ENCODE results near the gene ULK4. TPM values are rescaled to one million over a fixed set of nuclear protein-coding genes. Genes with fewer than 3 reads are reported as not detected.

The ULK4 gene
- total RNA-seq, 2 donors from 2014 or later: 28.7 to 38.4 TPM

DNA sequence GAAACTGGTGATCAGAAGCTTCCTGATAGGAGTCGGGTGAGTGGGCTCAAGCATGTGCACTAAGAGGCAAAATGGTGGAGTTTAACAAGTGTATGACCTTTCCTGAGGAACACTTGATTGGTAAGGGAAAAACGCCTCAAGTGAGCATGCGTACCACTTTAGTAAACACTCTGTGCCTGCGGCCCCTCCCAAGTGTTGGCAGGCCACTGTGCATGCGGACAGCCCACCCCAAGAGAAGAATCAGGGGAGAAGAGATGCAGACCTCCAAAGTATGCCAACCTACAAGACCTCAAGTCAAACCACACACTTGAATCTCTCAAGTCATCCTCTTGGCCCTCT is 640.3 kb downstream of the ULK4 start:
- DNase-seq (ENCODE audit: low spot score): no peak
- Histone ChIP-seq H3K36me3 (no peaks in the 10 kb centered on the region), H3K4me3 (no peak overlapping the region), H3K27ac (no peak overlapping the region), H3K9me3 (no peaks in the 10 kb centered on the region), H3K27me3 (replicated peaks; ENCODE audit: insufficient read depth) (no peaks in the 10 kb centered on the region), H3K4me1 (ENCODE audit: control insufficient read depth in 1 of 2, low read depth in 2 of 2) (no peaks in the 10 kb centered on the region)
- no peak for ATAC-seq (ENCODE audit: insufficient number of reproducible peaks, low FRiP score, low read depth)
- TF ChIP-seq, protein P1, sequence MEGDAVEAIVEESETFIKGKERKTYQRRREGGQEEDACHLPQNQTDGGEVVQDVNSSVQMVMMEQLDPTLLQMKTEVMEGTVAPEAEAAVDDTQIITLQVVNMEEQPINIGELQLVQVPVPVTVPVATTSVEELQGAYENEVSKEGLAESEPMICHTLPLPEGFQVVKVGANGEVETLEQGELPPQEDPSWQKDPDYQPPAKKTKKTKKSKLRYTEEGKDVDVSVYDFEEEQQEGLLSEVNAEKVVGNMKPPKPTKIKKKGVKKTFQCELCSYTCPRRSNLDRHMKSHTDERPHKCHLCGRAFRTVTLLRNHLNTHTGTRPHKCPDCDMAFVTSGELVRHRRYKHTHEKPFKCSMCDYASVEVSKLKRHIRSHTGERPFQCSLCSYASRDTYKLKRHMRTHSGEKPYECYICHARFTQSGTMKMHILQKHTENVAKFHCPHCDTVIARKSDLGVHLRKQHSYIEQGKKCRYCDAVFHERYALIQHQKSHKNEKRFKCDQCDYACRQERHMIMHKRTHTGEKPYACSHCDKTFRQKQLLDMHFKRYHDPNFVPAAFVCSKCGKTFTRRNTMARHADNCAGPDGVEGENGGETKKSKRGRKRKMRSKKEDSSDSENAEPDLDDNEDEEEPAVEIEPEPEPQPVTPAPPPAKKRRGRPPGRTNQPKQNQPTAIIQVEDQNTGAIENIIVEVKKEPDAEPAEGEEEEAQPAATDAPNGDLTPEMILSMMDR (IDR thresholded peaks at IDR 0.05): no peak

DNA sequence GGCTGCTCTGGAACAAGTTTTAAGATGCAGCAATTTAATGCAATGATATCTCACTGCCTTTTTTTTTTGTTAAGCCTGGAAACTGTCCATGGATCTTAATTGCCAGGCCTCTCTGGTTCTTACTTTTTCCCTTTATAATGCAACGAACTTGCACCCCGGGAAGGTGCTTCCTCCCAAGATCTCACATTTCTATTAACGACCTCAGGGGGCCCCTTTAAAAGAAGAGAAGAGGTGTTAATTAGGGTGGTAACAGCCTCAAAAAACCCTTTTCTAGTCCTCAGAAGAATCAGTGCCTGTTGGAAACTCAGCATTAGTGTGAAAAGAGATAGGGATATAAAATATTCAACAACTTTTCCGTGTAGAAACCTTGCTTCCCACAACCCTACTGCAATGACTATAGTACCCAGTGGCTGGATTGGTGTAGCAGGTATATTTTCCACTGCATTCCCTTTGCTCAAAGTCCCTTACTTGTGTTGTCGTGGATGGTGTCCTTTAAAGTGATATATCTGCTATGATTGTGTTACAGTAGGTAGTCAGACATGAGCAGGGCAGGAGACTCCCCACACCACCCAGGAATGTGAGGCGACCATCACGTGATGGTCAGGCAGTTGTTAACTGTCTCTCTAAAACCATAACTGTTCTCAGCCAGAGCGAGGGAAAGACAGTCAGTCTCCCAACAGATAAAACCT is 640.8 kb downstream of the ULK4 start:
- TF ChIP-seq, protein P1 (IDR thresholded peaks at IDR 0.05): no peak
- H3K9me3 ChIP-seq: no peaks in the 10 kb centered on the region
- no peaks in the 10 kb centered on the region for H3K27me3 ChIP-seq (replicated peaks; ENCODE audit: insufficient read depth)
- no peaks in the 10 kb centered on the region for H3K36me3 ChIP-seq
- DNase-seq (ENCODE audit: low spot score) (no peak), ATAC-seq (ENCODE audit: insufficient number of reproducible peaks, low FRiP score, low read depth) (no peak)
- H3K27ac ChIP-seq: no peak overlapping the region
- no peak overlapping the region for H3K4me3 ChIP-seq
- H3K4me1 ChIP-seq (ENCODE audit: control insufficient read depth in 1 of 2, low read depth in 2 of 2): no peaks in the 10 kb centered on the region

DNA sequence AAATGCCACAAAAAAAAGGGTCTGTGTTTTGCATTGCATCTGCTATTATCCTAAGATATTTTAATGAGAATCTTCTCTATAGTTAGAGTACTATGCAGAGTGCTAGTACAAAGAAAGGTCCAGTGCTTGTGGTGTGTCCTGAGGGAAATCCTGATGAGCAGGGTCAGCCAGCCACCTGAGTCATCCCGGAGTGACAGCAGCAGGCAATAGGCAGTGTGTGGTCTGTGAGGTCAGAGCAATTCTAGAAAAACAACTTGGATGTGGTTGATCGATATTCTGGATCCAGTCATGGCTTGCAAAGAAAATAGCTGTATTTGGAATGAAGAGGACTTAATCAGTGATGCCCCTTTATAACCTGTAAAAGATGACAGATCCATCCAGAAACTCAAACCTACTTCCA is 643.4 kb downstream of the ULK4 start:
- H3K4me3 ChIP-seq: no peak overlapping the region
- H3K4me1 ChIP-seq (ENCODE audit: control insufficient read depth in 1 of 2, low read depth in 2 of 2): no peaks in the 10 kb centered on the region
- TF ChIP-seq, protein P1 (IDR thresholded peaks at IDR 0.05): no peak
- no peaks in the 10 kb centered on the region for H3K27me3 ChIP-seq (replicated peaks; ENCODE audit: insufficient read depth)
- H3K36me3 ChIP-seq: no peaks in the 10 kb centered on the region
- no peaks in the 10 kb centered on the region for H3K9me3 ChIP-seq
- ATAC-seq (ENCODE audit: insufficient number of reproducible peaks, low FRiP score, low read depth): no peak
- no peak overlapping the region for H3K27ac ChIP-seq
- no peak for DNase-seq (ENCODE audit: low spot score)

DNA sequence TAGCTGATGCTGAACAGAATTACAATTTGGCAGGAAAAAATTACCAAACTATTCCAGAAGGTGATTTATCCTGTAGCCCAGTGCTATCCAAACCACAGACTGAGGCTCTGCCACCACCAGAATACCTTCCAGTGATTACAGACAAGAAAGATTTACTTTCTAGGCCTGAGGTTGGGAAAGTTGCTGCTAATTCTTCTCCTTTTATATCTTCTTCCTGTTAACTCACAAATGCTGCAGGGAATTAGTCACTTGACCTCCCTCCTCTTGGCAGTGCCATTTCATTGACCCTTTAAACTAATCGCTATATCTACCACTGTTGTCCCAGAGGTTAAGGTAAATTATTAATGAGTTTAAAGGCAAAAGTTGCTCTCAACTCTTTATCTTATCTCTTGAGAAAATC is 644.2 kb downstream of the ULK4 start:
- H3K4me3 ChIP-seq: no peak overlapping the region
- H3K4me1 ChIP-seq (ENCODE audit: control insufficient read depth in 1 of 2, low read depth in 2 of 2): no peaks in the 10 kb centered on the region
- H3K9me3 ChIP-seq: no peaks in the 10 kb centered on the region
- H3K36me3 ChIP-seq: no peaks in the 10 kb centered on the region
- ATAC-seq (ENCODE audit: insufficient number of reproducible peaks, low FRiP score, low read depth): no peak
- TF ChIP-seq, protein P1 (IDR thresholded peaks at IDR 0.05): no peak
- DNase-seq (ENCODE audit: low spot score): no peak
- H3K27ac ChIP-seq: no peak overlapping the region
- no peaks in the 10 kb centered on the region for H3K27me3 ChIP-seq (replicated peaks; ENCODE audit: insufficient read depth)

DNA sequence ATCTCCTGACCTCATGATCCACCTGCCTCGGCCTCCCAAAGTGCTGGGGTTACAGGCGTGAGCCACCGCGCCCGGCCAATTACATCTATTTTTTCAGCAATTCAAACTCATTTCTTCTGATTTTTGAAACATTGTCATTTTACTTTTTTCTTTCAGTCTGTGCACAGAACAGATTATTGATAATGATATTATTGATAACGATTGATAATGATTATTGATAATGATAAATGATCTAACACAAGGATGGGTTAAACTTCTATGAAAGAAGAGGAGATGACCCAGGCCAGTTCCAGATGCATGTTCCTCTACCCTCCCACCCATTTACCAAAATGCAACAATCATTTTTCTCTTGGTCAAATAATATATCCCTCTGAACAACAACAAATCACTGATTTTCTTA is 644.6 kb downstream of the ULK4 start:
- ATAC-seq (ENCODE audit: insufficient number of reproducible peaks, low FRiP score, low read depth) (no peak), DNase-seq (ENCODE audit: low spot score) (no peak)
- H3K27me3 ChIP-seq (replicated peaks; ENCODE audit: insufficient read depth): no peaks in the 10 kb centered on the region
- no peaks in the 10 kb centered on the region for H3K9me3 ChIP-seq
- no peaks in the 10 kb centered on the region for H3K36me3 ChIP-seq
- TF ChIP-seq, protein P1 (IDR thresholded peaks at IDR 0.05): no peak
- H3K4me1 ChIP-seq (ENCODE audit: control insufficient read depth in 1 of 2, low read depth in 2 of 2): no peaks in the 10 kb centered on the region
- H3K27ac ChIP-seq: no peak overlapping the region
- H3K4me3 ChIP-seq: no peak overlapping the region
